HG03045 (cell line): ENCODE results near the gene SHISA8.
"Not testable (repeated sequence)": the region's sequence is repeated elsewhere in the genome, so short reads cannot be mapped to it uniquely, and the experiment has no call there.

Experiments
- ATAC-seq: cut with Tn5 transposase; IDR thresholded peaks from one replicate; pipeline ENCODE4 v1.9.1; 2021; ENCODE audit warnings: mild to moderate bottlenecking, moderate library complexity; ENCODE audit not compliant: unreplicated experiment

The SHISA8 gene

DNA sequence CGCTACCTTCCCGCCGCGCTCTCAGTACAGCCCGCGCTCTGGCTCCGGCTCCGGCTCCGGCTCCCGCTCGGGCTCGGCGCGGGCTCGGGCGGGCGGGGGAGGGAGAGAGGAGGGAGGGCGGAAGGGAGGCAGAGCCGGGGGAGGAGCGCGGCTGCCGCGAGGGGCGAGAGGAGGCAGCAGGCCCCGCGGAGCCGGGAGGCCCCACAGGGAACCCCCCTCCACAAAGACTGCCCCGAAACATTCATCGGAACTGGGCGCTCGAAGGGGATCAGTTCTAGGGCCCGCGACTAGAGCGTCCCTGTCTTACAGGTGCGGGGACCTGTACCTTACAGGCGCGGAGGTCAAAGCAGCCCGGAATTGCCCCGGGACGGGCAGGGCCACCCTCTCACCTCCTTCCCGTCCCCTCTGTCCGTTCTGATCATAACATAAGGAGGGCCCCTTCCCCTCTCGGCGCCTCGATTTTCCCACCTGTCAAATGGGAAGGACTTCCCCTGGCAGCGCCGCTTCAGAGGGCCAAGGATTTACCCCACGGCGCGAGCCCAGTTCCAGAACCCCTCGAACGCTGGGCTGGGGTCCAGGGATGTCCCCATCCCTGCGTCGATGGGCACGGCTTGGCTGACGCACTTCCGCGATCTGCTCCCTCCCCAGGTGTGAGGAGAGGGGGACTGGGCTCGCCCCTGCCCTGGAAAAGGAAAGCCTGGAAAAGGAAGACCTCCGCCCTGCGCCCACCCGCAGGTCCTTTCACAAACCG lies at the start of gene SHISA8:
SHISA8 (minus strand) TSS at position 40 of the 751 bp plus-strand sequence. CDS start 407 bp downstream, outside the sequence.
- no peak for ATAC-seq

GRCh38 chr22:41964112-41964491 lies 49.2 kb upstream of the SHISA8 start:
- ATAC-seq, result no peak

DNA sequence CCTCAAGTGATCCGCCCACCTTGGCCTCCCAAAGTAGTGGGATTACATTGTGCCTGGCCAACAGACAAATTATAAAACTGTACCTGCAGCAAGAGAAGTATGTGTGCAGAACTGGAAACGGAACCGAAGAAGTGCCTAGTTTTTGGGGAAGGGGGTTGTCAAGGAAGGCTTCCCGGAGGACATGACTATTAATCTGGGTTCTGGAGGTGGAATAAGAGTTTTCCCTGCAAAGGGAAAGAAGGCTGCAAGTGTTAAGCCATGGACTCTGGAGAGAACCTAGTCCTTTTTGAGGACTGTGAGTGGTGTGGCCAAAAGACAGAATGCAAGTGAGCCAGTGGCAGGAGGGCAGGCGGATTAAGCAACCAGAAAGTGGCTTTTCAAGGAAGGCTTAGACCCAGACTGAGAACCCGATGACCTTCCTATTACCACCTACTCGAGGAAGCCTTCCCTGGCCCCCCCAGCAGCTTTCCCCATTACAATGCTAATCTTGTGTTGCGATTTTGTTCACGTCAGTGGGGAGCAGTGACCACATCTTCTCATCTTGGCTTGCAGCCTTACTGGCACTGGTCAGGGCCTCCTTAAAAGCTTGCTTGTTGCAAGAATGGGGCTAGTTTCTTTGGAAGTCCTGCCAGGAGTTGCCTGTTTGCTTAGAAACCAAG lies 48.7 kb upstream of the SHISA8 start:
- ATAC-seq, result no peak

DNA sequence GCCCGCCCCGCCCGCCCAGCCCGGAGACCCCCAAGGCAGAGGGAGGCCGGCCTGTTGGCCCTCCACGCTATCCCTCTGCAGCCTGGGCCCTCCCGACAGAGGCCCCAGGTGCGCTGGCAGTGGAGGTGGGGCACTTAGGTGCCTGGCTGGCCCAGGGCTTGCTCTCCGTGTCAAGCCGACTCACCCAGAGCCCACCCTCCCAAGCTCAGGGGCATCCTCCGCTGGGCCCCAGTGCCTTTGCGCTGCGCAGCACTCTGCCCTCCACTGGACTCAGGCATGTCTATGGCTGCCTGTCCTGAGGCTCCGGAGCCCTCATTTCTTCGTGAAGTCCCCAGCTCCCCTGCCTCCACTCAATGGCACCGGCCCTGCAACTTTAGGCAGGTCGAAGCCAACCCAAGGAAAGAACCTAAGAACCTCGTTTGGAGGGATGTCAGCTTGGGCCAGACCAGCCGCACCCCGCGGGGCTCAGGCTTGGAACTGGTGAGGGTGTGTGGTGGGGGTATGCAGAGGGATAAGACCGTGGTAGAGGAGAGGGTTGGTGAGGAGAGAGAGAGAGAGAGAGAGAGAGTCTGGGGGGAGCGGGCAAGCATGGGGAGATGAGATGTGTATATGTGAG lies 43.2 kb upstream of the SHISA8 start:
- peak; percentile 11 for ATAC-seq

DNA sequence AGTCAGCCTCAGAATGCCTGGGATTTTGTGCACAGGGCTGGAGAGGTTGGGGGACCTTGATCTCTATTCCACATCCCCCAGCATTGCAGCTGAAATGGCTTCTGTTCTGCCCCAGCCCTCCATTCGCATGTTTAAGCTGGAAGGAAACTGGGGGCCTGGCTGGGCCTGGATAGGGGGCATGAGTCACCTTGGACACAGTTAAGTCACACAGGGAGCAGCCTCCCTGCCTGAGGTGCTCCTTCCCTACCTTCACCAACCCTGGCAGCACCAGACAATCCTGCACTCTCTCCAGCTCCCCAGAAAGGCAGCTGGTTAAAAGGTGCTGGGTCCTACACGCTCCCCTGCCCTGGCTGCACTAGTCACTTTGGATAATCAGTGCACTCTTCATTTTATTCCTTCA lies 37.8 kb upstream of the SHISA8 start:
- ATAC-seq, result no peak

- no peak for ATAC-seq
These were observed 37.1 kb upstream of the SHISA8 start, which contains the start of gene SMIM45 for GRCh38 chr22:41951898-41952474. SMIM45 (plus strand) TSS chr22:41952150.

GRCh38 chr22:41949297-41949965 lies 34.6 kb upstream of the SHISA8 start:
- no peak for ATAC-seq

- not testable (repeated sequence) for ATAC-seq
These were observed 34.0 kb upstream of the SHISA8 start for GRCh38 chr22:41948928-41949296.

- ATAC-seq, result no peak
These were observed 33.3 kb upstream of the SHISA8 start for GRCh38 chr22:41948142-41948541.

DNA sequence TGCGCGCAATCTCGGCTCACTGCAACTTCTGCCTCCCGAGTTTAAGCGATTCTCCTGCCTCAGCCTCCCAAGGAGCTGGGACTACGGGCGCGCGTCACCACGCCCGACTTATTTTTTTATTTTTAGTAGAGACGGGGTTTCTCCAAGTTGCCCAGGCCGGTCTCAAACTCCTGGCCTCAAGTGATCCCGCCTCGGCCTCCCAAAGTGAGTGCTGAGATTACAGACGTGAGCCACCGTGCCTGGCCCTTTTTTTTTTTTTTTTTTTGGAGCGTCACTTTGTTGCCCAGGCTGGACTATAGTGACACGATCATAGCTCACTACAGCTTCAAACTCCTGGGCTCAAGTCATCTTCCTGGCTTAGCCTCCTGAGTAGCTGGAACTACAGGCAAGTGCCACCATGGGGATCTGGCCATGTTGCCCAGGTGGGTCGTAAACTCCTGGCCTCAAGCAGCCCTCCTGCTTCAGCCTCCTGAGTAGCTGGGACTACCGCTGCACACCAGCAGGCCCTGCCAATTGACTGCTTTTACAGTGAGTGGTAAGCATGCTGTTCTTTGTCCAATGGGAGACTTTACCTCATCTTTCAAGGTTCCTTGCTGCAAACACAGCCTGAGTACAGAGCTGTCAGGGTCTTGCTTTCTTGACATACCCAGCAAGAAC lies 32.7 kb upstream of the SHISA8 start:
- ATAC-seq, result no peak

GRCh38 chr22:41946629-41947423 lies 32.0 kb upstream of the SHISA8 start, which contains the start of gene CENPM:
CENPM (minus strand) TSS chr22:41947152; CDS start chr22:41947076, 76 bp downstream.
- ATAC-seq, result peak; percentile 81

DNA sequence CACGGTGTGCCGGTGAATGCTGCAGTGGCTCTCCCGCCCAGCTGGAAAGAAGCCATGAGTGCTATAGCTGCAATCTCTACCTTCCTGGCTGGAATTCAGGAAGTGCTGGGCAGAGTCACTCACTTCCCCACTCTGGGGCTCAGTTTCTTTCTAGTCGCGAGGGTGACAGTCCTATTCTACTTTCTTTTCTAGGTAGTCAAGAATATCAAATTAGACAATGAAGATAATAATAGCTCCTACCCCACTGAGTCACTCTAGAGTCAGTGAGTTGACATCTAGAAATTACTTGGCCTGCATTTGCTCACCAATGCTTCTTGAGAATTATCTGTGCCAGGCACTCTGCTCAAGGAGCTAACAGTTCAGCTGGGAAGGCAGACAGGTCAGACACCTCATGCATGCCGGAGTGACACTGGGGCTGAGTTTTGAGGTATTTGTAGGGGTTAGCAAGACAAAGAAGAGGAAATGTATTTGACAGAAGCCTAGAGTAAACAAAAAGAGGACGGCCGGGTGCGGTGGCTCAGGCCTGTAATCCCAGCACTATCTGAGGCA lies 28.9 kb upstream of the SHISA8 start:
- ATAC-seq, result no peak

GRCh38 chr22:41940832-41941765 lies 26.2 kb upstream of the SHISA8 start:
- ATAC-seq, result peak; percentile 37

DNA sequence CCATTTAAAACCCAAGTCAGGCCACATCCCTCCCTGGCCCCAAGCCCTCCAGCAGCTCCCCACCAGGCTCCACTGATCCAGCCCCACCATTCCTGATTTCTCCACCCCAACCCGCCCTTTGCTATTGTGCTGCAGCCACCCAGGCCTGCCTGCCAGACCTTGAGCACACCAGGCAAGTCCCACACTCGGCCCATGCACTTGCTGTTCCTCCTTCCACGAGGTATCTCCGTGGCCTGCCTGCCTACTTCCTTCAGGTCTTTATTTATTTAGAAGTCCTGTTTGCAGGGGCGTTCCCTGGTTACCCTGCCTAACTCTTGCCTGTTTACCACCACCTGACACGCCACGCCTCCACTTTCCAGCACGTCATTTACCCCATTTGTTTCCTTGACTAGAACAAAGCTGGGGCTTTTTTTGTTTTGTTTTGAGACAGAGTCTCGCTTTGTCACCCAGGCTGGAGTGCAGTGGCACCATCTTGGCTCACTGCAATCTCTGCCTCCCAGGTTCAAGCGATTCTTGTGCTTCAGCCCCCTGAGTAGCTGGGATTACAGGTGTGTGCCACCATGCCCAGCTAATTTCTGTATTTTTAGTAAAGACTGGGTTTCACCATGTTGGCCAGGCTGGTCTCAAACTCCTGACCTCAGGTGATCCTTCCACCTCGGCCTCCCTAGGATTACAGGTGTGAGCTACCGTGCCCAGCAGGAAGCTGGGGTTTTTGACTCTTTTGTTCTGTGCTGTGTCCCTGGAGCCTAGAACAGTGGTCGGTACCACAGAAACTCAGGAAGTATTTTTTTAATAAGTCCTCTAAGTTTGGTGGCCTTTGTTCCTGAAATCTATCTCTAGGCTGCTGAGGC lies 25.3 kb upstream of the SHISA8 start:
- peak; percentile 53 for ATAC-seq

GRCh38 chr22:41936894-41937169 lies 22.0 kb upstream of the SHISA8 start:
- no peak for ATAC-seq

DNA sequence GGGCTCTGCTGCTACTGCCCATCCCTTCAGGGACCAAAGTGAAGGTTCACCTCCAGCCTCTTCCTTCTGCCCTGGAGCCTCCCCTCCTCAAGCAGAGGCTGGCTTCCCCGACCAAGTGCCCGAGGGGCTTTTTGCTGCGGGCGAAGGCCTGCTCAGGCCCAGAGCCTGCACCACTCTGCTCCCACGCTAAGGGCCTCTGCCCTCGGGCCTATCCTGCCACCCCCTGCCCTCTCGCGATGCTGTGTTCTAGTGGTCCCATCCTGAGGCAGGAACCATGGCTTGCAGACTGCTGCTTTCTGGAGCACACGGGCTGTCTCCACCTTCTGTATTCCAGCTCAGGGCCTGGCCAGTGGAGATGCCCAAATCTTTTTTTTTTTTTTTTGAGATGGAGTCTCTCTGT lies 20.6 kb upstream of the SHISA8 start:
- no peak for ATAC-seq

GRCh38 chr22:41935015-41935351 lies 20.1 kb upstream of the SHISA8 start:
- ATAC-seq, result no peak
